DMS 273 (cell line): ENCODE data around the gene PGBD5.

Experiments used
- DNase-seq: peaks from one replicate; lab custom pipeline; 2025; ENCODE audit not compliant: unreplicated experiment; lab: John Stamatoyannopoulos, UW

PGBD5 gene

DNA sequence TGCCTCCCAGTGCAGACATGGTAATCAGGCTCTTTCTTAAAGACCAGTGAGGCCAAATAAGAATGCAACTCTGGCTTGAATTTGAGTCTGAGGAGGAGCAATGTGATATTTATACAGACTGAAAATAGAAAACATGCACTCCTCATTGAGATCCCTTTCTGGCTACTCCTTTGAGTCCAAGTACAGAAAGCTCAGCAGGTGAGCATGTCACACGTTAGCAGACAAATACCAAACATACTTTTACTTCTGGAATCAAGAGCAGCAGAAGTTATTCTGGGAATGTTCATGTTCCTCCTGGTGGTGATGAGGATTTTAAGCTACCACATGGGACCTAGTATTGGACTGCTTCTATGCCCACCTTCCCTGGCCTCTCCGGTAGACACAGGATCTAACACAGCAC, 48.3 kb downstream of the PGBD5 start:
- DNase-seq: no peak

- DNase-seq: no peak
Observed at GRCh38 chr1:230377324-230377723, 48.8 kb downstream of the PGBD5 start.

GRCh38 chr1:230376296-230376695, 49.8 kb downstream of the PGBD5 start:
- peak; percentile 27 for DNase-seq

DNA sequence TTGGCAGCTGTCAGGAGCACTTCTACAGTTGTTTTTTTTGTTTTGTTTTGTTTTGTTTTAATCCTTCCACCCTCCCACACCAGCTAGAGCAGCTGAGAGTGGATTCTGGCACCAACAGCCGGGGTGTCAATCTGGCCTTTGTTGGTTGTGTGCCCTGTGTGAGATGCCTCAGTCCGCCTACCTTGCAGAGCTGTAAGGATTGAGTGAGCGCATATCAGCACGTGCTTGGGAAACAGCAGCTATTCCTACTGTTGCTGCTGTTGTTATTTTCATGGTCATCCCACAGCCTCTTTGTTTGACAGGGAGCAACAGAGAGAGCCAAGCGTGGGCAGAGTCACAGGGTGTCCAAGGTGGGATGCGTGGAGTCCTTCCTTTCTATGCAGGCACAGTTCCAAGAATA, 50.4 kb downstream of the PGBD5 start:
- peak; percentile 80 for DNase-seq

GRCh38 chr1:230375147-230375546, 51.0 kb downstream of the PGBD5 start:
- no peak for DNase-seq

GRCh38 chr1:230371923-230372703, 54.0 kb downstream of the PGBD5 start:
- no peak for DNase-seq

DNA sequence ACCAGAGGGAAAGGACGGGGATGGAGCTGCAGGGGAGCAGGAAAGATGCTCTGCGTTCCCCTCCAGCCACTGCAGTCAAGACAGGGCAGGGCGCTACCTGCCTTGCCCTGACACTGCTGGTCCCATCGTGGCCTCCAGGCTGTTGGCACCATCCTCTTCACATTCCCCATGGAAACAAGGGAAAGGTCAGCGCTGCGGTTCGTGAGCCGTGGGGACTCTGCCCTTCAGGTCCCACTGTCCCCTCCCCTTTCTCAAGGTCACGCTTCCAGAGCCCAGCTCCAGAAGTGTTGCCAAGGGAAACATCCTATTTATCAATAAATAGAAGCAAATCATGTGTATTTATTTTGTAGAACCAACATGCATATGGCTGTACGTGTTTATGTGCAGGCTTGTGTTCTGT, 56.0 kb downstream of the PGBD5 start:
- DNase-seq: no peak

DNA sequence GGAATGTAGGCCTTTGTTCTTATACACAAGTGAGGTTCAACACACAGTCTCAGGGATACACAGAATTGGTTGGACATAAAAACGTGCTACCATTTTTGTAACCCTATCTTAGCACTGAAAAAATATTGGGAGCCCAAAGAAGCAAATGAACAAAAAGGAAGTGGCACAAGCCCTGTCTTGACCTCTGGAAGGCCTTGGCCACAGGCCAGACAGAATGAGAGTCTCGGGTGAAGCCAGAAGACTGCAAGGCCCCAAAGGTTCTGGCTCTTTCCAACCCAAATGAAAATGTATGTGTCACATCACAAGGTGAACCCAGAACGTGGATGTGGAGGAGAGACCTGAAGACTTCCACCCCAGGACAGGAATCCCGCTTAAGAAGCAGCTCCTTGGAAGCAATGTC, 57.3 kb downstream of the PGBD5 start:
- no peak for DNase-seq

DNA sequence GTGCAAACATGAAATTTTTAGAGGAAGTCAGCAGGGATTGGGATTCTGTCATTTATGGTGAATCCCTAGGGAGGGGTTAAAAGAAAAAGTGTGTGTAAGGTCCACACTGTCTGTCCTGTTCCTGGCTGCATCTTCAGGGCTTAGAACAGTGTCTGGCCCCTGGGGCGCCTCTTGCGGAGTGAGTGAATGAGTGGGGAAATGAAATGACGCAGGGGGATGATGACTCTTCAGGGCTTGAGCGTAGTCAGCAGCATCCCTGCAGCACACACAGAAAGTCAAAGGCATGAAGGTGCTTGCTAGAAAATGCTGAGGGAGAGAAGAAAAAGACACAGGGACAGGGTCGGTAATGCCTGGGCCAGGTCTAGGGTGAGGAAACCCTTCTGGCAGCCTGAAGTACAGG, 57.8 kb downstream of the PGBD5 start:
- DNase-seq: no peak

DNA sequence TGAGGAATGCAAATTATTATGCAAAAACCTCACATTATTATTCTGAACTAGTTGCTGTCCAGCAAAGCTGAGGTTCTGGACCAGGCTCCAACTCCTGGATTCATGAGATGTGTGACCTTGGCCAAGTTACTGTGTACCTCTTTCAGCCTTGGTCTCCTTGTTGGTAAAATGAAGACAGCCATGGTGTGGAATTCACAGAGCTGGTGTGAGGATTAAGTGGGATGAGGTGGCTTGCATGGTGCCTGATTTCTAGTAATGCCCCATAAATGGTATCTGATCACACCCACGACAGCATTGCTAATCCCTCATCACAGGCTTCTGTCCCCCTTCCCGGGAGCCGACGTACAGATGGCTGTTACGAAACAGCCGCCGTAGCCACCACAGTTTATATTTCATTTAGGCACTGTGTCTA, 59.6 kb downstream of the PGBD5 start:
- peak; percentile 12 for DNase-seq

DNA sequence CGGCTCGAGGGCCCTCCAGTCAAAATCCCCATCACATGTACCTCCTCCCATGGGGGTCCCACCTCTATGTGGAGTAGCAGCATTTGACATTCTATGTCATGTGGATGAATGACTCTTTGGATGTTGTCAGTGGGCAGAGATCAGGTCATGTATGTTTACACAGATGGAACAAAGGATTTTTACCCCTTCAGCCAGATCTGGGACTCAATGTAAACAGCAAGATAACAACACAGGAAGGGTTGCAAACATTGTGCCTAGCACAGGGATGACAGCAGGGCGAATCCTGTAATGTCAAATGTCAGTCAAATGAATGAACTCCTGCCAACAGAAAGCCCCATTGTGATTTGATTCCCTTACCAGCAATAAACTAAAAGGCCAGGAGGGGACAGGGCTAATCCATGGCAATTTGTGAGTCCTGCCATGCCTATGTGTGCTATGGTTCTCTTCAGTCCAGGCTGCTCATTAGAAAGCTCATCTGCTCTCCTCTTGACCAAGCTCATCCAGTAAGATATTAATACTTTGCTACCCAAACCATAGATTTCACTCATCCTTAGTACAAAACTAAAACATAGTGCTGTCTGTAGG, 60.3 kb downstream of the PGBD5 start:
- DNase-seq: peak; percentile 42

DNA sequence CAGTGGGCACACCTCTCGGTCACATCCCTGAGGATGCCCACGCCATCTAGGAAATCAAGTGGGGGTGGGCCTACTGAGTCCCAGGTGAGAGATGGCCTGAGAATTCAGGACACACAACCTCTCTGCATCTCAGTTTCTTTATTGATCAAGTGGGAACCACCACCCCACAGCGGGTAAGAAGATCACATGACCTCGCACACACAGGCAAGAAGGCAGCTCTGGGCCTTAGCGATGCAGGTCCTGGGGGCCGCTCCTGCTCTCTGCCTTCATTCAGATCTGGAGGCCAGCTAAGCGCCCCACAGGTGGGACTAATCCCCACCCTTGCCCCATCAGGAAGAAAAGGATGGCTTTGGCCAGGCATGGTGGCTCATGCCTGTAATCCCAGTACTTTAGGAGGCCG, 63.2 kb downstream of the PGBD5 start:
- no peak for DNase-seq

GRCh38 chr1:230361941-230362340, 64.2 kb downstream of the PGBD5 start:
- no peak for DNase-seq

DNA sequence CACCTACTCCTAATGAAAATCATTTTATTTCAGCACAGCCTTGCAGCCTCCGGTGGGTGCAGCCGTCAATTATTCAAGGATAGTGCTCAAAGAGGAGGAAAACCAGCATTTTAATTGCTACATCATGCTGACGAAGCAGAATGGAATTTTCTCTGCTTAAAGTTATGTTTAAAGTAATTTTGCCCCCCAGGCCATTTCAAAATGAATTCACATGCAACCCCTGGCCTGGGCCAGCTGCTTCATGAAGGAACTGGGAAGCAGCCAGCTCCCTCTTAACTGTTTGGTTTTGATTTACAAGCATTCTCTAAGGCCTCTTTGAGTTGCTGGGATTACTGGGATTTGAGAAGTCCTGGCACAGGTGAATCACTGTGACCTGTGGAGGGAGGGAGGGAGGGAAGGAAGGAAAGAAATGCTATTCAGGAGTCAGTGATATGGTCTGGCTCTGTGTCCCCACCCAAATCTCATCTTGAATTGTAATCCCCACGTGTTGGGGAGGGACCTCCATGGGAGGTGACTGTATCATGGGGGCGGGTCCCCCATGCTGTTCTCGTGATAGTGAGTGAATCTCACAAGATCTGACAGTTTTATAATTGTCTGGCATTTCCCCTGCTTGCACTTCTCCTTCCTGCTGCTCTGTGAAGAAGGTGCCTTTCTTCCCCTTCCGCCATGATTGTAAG, 66.0 kb downstream of the PGBD5 start:
- DNase-seq: peak; percentile 21

- DNase-seq: no peak
Observed at GRCh38 chr1:230356869-230357794, 69.0 kb downstream of the PGBD5 start.

DNA sequence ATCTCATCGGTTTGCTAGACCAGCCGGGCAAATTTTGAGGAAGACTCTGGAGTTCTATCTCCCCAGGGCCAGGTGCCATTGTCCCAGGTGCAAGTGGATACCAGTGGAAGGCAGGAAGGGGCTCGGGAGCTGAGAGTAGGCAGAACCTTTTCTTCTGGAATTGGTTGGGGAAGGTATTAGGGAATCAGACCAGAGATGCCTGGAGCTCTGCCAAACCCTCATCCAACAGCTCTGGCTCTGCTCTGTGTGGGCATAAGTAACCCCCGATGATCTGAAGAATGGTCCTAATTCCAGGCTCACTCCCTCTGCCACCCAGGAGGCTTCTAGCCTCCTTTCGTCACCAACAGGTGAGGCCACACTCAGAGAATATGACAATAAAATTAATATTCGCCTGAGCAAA, 69.9 kb downstream of the PGBD5 start:
- DNase-seq: no peak

DNA sequence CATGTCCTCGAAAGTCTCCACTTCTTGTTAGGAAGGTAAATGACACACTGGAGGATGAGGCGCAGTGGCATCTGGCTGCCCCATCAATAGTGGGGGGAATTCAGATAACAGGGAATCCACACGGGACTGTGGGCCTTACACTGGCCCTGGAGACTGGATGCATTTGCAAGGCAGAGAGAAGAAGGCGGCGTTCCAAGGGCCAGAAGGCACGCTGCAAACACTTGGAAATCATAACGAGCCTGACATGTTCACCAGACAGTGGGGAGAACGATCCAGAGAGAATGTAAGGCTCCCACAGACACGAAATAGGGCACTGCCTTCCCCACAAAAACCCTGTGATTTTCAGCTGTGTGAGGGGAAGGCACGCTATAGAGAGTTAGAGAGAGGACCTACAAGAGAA, 70.5 kb downstream of the PGBD5 start:
- DNase-seq: no peak

DNA sequence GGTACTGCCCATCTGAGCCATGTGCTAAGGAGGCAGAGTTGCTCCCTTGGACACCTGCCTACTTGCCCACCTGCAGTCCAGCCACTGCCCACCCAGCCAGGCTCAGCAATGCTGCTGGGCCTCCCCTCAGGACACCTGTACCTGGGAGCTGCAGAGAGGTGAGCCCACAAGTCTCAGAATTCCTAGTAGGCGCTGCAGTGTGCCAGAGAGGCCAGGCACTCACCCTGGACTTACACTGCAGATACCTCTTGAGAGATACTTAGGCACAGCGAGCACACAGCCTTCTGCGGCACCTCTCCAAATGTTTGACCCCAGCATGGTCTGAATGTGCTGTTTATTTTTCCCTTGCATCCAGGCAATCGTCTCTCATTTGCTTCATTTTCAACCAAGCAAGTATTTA, 71.0 kb downstream of the PGBD5 start:
- no peak for DNase-seq

DNA sequence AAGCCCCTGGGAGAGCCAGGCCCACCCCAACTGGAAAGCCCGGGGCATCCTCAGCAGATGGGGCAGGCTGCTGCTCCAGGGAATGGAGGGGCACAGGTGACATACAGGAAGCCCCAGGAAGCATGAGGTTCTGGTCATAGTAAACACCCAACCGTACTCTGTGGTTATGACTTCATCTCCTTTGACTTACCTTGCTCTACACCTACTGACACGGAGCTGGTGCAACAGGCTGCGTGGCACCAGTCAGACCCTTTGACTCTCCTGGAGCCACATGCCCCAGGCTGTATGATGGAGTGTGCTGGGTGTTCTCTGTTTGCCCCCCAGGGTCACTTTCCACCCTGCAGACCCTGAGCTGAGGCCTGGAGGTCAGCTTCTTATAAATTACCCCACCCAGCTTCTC, 72.1 kb downstream of the PGBD5 start:
- no peak for DNase-seq

GRCh38 chr1:230352537-230352936, 73.6 kb downstream of the PGBD5 start:
- DNase-seq: no peak

DNA sequence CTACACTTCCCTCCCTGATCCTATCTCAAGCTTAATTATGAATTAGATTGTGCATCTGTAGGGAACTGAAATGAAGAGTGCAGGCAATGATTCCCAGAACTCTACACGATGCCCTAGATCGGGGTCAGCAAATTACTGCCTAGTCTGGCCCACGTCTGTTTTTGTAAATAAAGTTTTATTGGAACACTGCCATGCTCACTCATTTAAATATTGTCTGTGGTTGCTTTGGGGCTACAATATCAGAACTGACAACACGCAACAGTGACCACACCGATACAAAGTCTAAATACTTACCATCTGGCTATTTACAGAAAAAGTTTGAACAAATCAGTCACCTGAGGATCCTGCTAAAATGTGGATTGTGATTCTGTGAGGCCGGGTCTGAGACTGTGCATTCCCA, 74.1 kb downstream of the PGBD5 start:
- DNase-seq: no peak
